GM19099 (cell line): ENCODE measurements around the gene CMSS1.

Source experiments
- POLR2A ChIP-seq: IDR thresholded peaks from 3 replicates; pipeline ENCODE4 v1.6.1; 2011; ENCODE audit warnings: low read depth; ENCODE audit not compliant: insufficient read length; ENCODE audit errors: extremely low read depth

CMSS1 gene

GRCh38 chr3:99859825-99860224 is 42.2 kb downstream of the CMSS1 start:
- TF ChIP-seq POLR2A, result no peak

- TF ChIP-seq POLR2A, result no peak
Observed at GRCh38 chr3:99861216-99861615, 43.6 kb downstream of the CMSS1 start.

GRCh38 chr3:99862208-99862607 is 44.5 kb downstream of the CMSS1 start:
- no peak for TF ChIP-seq POLR2A

- no peak for TF ChIP-seq POLR2A
Observed at GRCh38 chr3:99863002-99863401, 45.3 kb downstream of the CMSS1 start.

GRCh38 chr3:99863588-99863987 is 45.9 kb downstream of the CMSS1 start:
- no peak for TF ChIP-seq POLR2A

- TF ChIP-seq POLR2A, result no peak
Observed at GRCh38 chr3:99864289-99864688, 46.6 kb downstream of the CMSS1 start.

GRCh38 chr3:99865321-99865720 is 47.7 kb downstream of the CMSS1 start:
- no peak for TF ChIP-seq POLR2A

- no peak for TF ChIP-seq POLR2A
Observed at GRCh38 chr3:99866261-99866761, 48.6 kb downstream of the CMSS1 start.

GRCh38 chr3:99867594-99868310 is 50.1 kb downstream of the CMSS1 start:
- no peak for TF ChIP-seq POLR2A

- no peak for TF ChIP-seq POLR2A
Observed at GRCh38 chr3:99868311-99868646, 50.6 kb downstream of the CMSS1 start.

- no peak for TF ChIP-seq POLR2A
Observed at GRCh38 chr3:99869621-99870020, 52.0 kb downstream of the CMSS1 start.

GRCh38 chr3:99870712-99871111 is 53.0 kb downstream of the CMSS1 start:
- TF ChIP-seq POLR2A, result no peak

- no peak for TF ChIP-seq POLR2A
Observed at GRCh38 chr3:99871231-99872045, 53.8 kb downstream of the CMSS1 start.

GRCh38 chr3:99872923-99873254 is 55.2 kb downstream of the CMSS1 start:
- no peak for TF ChIP-seq POLR2A

- TF ChIP-seq POLR2A, result no peak
Observed at GRCh38 chr3:99873269-99874102, 55.8 kb downstream of the CMSS1 start.
